GM12878 (cell line): Measurements from ENCODE around the gene SNAPC2. TPM values are rescaled to one million over a fixed set of nuclear protein-coding genes. Genes with fewer than 3 reads are reported as not detected.

Experiments used
- BACH1 ChIP-seq: fragments of 450-650 bp; IDR thresholded peaks from 2 replicates; pipeline ENCODE4 v1.6.1; 2017; ENCODE audit warnings: mild to moderate bottlenecking, borderline replicate concordance
- BMI1 ChIP-seq: fragments of 450-650 bp; IDR thresholded peaks from 2 replicates; pipeline ENCODE4 v1.6.1; 2016; ENCODE audit warnings: mild to moderate bottlenecking, moderate library complexity, borderline replicate concordance
- CUX1 ChIP-seq: IDR thresholded peaks from 2 replicates; pipeline ENCODE4 v1.6.1; 2012; ENCODE audit warnings: improper control_type of control experiment, low read depth, low read length; ENCODE audit not compliant: insufficient replicate concordance
- HDAC2 ChIP-seq: fragments of 200-600 bp; sonication (generic); IDR thresholded peaks from 2 replicates; pipeline ENCODE4 v1.6.1; 2017
- IRF4 ChIP-seq: IDR thresholded peaks from 2 replicates; pipeline ENCODE4 v1.6.1; 2011; ENCODE audit warnings: low read depth, low read length
- LARP7 ChIP-seq: fragments of 450-650 bp; IDR thresholded peaks from 2 replicates; pipeline ENCODE4 v1.6.1; 2017; ENCODE audit warnings: mild to moderate bottlenecking
- MEF2B ChIP-seq: fragments of 450-650 bp; IDR thresholded peaks from 2 replicates; pipeline ENCODE4 v1.6.1; 2018; ENCODE audit warnings: mild to moderate bottlenecking, moderate library complexity; ENCODE audit not compliant: partially characterized antibody, poor library complexity, severe bottlenecking
- MXI1 ChIP-seq: fragments of 150-350 bp; IDR thresholded peaks from 2 replicates; pipeline ENCODE4 v1.6.1; 2011; ENCODE audit warnings: low read depth, mild to moderate bottlenecking, inconsistent platforms, low read length, improper control_type of control experiment
- NBN ChIP-seq: fragments of 450-650 bp; IDR thresholded peaks from 2 replicates; pipeline ENCODE4 v1.6.1; 2016
- POLR2AphosphoS5 ChIP-seq: IDR thresholded peaks from 2 replicates; pipeline ENCODE4 v1.6.1; 2011; ENCODE audit warnings: mild to moderate bottlenecking, low read length, inconsistent platforms
- RAD21 ChIP-seq: IDR thresholded peaks from 2 replicates; pipeline ENCODE4 v1.6.1; 2011; ENCODE audit warnings: mild to moderate bottlenecking, low read depth, low read length, moderate library complexity; ENCODE audit not compliant: insufficient read depth
- RCOR1 ChIP-seq: conservative IDR thresholded peaks from 2 replicates; pipeline ENCODE4 v1.6.1; 2012; ENCODE audit warnings: low read depth, low read length, improper control_type of control experiment
- SMAD5 ChIP-seq: IDR thresholded peaks from 2 replicates; pipeline ENCODE4 v1.6.1; 2016; ENCODE audit warnings: antibody characterized with exemption, low read depth
- SMARCA5 ChIP-seq: fragments of 450-650 bp; IDR thresholded peaks from 2 replicates; pipeline ENCODE4 v1.6.1; 2017; ENCODE audit warnings: mild to moderate bottlenecking
- SMC3 ChIP-seq: IDR thresholded peaks from 2 replicates; pipeline ENCODE4 v1.6.1; 2011; ENCODE audit warnings: low read length, improper control_type of control experiment, borderline replicate concordance
- TBL1XR1 ChIP-seq: IDR thresholded peaks from 2 replicates; pipeline ENCODE4 v1.6.1; 2012; ENCODE audit warnings: low read depth, low read length, improper control_type of control experiment
- ZBTB33 ChIP-seq: fragments of 450-650 bp; IDR thresholded peaks from 2 replicates; pipeline ENCODE4 v1.6.1; 2017; ENCODE audit warnings: mild to moderate bottlenecking
- ZNF592 ChIP-seq: fragments of 450-650 bp; IDR thresholded peaks from 2 replicates; pipeline ENCODE4 v1.6.1; 2017; ENCODE audit warnings: mild to moderate bottlenecking, moderate library complexity
- ZNF622 ChIP-seq: fragments of 450-650 bp; IDR thresholded peaks from 2 replicates; pipeline ENCODE4 v1.6.1; 2017; ENCODE audit warnings: mild to moderate bottlenecking, inconsistent platforms
- polyA plus RNA-seq, 11 experiments: library from polyadenylated mRNA; depleted of rRNA in 4 of 11; unstranded in 6 of 11; stranded (reverse) in 5 of 11; fragments of >200 nt; fragmentation: Nextera tagmentation in 4 of 11; fragmentation: Illumina TruSeq in 1 of 11; extraction: Ambion mirVana in 4 of 11; extraction: Trizol in 1 of 11; gene quantifications; 1 replicate in 1 of 11; 2 replicates in 10 of 11; pipeline versions ENCODE4 v1.2.1 to v1.2.3, GENCODE V29; 2011 to 2016; ENCODE audit warnings: inconsistent platforms in 2 of 11, missing spikeins in 2 of 11, low read depth in 1 of 11
- total RNA-seq, 4 experiments: library from RNA; depleted of rRNA in 3 of 4; stranded (reverse); fragments of >200 nt in 3 of 4; fragmentation: Illumina TruSeq in 1 of 4; extraction: Trizol in 1 of 4; gene quantifications; 2 replicates each; pipeline versions ENCODE4 v1.2.1 to v1.2.3, GENCODE V29; 2013 to 2021

SNAPC2 gene
- total and polyA plus RNA-seq, 10 of the 15 experiments (the other 5 are each of a cell fraction or from before 2014, with no cell fraction given): 0.19 to 20.8 (median 12.6) TPM

- TF ChIP-seq SMC3: peak; percentile 17; the same call in 1 of the 2 replicates
- no peak for TF ChIP-seq RCOR1
- peak; percentile 55 for TF ChIP-seq RAD21
- no peak for TF ChIP-seq SMAD5
- no peak for TF ChIP-seq BACH1
- no peak for TF ChIP-seq ZNF622
- peak; percentile 46 for TF ChIP-seq MEF2B
- no peak for TF ChIP-seq SMARCA5
- TF ChIP-seq HDAC2: no peak
- TF ChIP-seq TBL1XR1: no peak
- 0 out of 2 replicates have a peak, but pooled peaks have one; percentile 9 for TF ChIP-seq IRF4
- no peak for TF ChIP-seq ZNF592
- TF ChIP-seq BMI1: peak; percentile 61; the same call in 1 of the 2 replicates
- no peak for TF ChIP-seq NBN
- peak; percentile 53; the same call in 1 of the 2 replicates for TF ChIP-seq POLR2AphosphoS5
- TF ChIP-seq LARP7: 0 out of 2 replicates have a peak, but pooled peaks have one; percentile 36
- no peak for TF ChIP-seq CUX1
- TF ChIP-seq ZBTB33: 0 out of 2 replicates have a peak, but pooled peaks have one; percentile 11
- TF ChIP-seq MXI1: peak; percentile 64
Observed at GRCh38 chr19:7928741-7929701, 8.9 kb downstream of the SNAPC2 start (continued).
